ENCODE data around the gene COASY.
A peak's percentile ranks its signal among the peaks of the same experiment; 100 is the strongest.

The COASY gene

GRCh38 chr17:42529061-42529460, 32.9 kb upstream of the COASY start:
- TF ChIP-seq ZFP3 (CRISPR knock-in tag; IDR thresholded peaks at IDR 0.05) (no peak), PPARA (CRISPR knock-in tag; IDR thresholded peaks at IDR 0.05; ENCODE audit: borderline replicate concordance) (no peak), RARB (CRISPR knock-in tag; IDR thresholded peaks at IDR 0.05) (no peak), ZC3H10 (CRISPR knock-in tag; IDR thresholded peaks at IDR 0.05) (no peak), TCF4 (CRISPR knock-in tag; IDR thresholded peaks at IDR 0.05; ENCODE audit: borderline replicate concordance) (no peak), ZNF565 (CRISPR knock-in tag; conservative IDR thresholded peaks at IDR 0.05; ENCODE audit: low read depth) (no peak), ZNF70 (CRISPR knock-in tag; IDR thresholded peaks at IDR 0.05) (no peak), ZNF8 (CRISPR knock-in tag; IDR thresholded peaks at IDR 0.05) (no peak), POU6F1 (CRISPR knock-in tag; IDR thresholded peaks at IDR 0.05; ENCODE audit: borderline replicate concordance, low read depth) (no peak), TOX (CRISPR knock-in tag; IDR thresholded peaks at IDR 0.05; ENCODE audit: borderline replicate concordance) (no peak)
- no peak for ATAC-seq

- TF ChIP-seq ESRRG (CRISPR knock-in tag; IDR thresholded peaks at IDR 0.05) (no peak), RARB (CRISPR knock-in tag; IDR thresholded peaks at IDR 0.05) (no peak), ZFP30 (CRISPR knock-in tag; IDR thresholded peaks at IDR 0.05) (no peak)
- ATAC-seq, result no peak
These were observed 30.9 kb upstream of the COASY start for GRCh38 chr17:42530952-42531454.

- TF ChIP-seq ZC3H10 (CRISPR knock-in tag; IDR thresholded peaks at IDR 0.05) (no peak), ISL1 (CRISPR knock-in tag; IDR thresholded peaks at IDR 0.05) (no peak), ZNF8 (CRISPR knock-in tag; IDR thresholded peaks at IDR 0.05) (no peak), ARNTL (CRISPR knock-in tag; IDR thresholded peaks at IDR 0.05; ENCODE audit: borderline replicate concordance, low read depth) (no peak), TCF4 (CRISPR knock-in tag; IDR thresholded peaks at IDR 0.05; ENCODE audit: borderline replicate concordance) (no peak), CSRNP3 (CRISPR knock-in tag; IDR thresholded peaks at IDR 0.05) (no peak), TSHZ2 (CRISPR knock-in tag; IDR thresholded peaks at IDR 0.05) (no peak), PPARA (CRISPR knock-in tag; IDR thresholded peaks at IDR 0.05; ENCODE audit: borderline replicate concordance) (no peak), ZNF70 (CRISPR knock-in tag; IDR thresholded peaks at IDR 0.05) (no peak), CREB5 (CRISPR knock-in tag; IDR thresholded peaks at IDR 0.05; ENCODE audit: low read depth) (no peak), ESRRG (CRISPR knock-in tag; IDR thresholded peaks at IDR 0.05) (no peak), RARB (CRISPR knock-in tag; IDR thresholded peaks at IDR 0.05) (no peak), POU6F1 (CRISPR knock-in tag; IDR thresholded peaks at IDR 0.05; ENCODE audit: borderline replicate concordance, low read depth) (no peak), TOX (CRISPR knock-in tag; IDR thresholded peaks at IDR 0.05; ENCODE audit: borderline replicate concordance) (no peak), OSR1 (CRISPR knock-in tag; IDR thresholded peaks at IDR 0.05) (no peak), SNAI2 (CRISPR knock-in tag; IDR thresholded peaks at IDR 0.05) (no peak), CSDC2 (CRISPR knock-in tag; IDR thresholded peaks at IDR 0.05) (no peak)
- ATAC-seq, result peak; percentile 30
These were observed 30.2 kb upstream of the COASY start for GRCh38 chr17:42531455-42532354.

Data from SK-N-SH treated with all-trans-retinoic acid at 6 μM for 48 hours (cell line).